HG03571 (cell line): Measurements from ENCODE around the gene TXNL4B.

ENCODE experiments used
- ATAC-seq: cut with Tn5 transposase; IDR thresholded peaks from one replicate; pipeline ENCODE4 v1.9.1; 2021; ENCODE audit not compliant: unreplicated experiment

TXNL4B gene

GRCh38 chr16:72093448-72094265 lies at the start of gene TXNL4B, which contains the start of gene DHX38:
TXNL4B (minus strand) TSS chr16:72093620; CDS start chr16:72090749, 2,871 bp downstream.
DHX38 (plus strand) TSS chr16:72093847; CDS start chr16:72096158, 2,311 bp downstream.
- ATAC-seq: peak; percentile 99

GRCh38 chr16:72142476-72142875 lies 49.1 kb upstream of the TXNL4B start:
- no peak for ATAC-seq

- no peak for ATAC-seq
Observed at GRCh38 chr16:72139908-72140307, 46.5 kb upstream of the TXNL4B start.

- ATAC-seq: no peak
Observed at GRCh38 chr16:72138064-72138572, 44.7 kb upstream of the TXNL4B start.

DNA sequence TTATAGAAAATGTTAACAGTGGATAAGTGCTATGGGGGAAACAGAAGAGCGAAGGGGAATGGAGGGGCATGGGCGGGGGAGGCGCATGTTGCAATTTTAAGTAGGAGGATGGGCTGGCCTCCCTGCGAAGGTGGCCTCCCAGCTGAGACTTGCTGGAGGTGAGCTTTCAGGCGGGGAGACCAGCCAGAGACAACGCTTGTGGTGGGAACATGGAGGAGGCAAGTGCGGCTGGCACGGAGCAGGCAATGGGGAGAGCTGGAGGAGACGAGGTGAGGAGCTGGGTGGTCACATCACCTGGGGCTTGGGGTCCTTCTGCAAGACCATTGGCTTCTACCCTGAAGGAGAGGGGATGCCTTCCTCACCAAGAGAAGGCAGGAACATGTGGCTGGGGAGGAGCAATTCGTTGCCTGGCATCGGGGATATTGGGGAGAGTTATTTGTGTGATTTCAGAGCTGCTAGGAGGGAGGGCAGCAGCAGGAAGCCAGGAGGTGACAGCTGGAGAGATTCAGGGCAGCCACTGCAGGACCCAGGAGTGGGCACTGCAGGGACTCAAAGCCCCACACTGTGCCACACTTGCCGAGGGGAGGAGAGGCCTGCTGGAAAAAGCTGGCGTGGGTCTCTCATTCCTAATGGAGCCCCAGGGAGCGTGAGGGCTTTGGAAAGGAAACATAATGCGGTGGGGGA lies 44.1 kb upstream of the TXNL4B start:
- no peak for ATAC-seq

- ATAC-seq: no peak
Observed at GRCh38 chr16:72134507-72134906, 41.1 kb upstream of the TXNL4B start.

GRCh38 chr16:72132726-72133125 lies 39.3 kb upstream of the TXNL4B start:
- ATAC-seq: no peak

- ATAC-seq: no peak
Observed at GRCh38 chr16:72131036-72131435, 37.6 kb upstream of the TXNL4B start.

DNA sequence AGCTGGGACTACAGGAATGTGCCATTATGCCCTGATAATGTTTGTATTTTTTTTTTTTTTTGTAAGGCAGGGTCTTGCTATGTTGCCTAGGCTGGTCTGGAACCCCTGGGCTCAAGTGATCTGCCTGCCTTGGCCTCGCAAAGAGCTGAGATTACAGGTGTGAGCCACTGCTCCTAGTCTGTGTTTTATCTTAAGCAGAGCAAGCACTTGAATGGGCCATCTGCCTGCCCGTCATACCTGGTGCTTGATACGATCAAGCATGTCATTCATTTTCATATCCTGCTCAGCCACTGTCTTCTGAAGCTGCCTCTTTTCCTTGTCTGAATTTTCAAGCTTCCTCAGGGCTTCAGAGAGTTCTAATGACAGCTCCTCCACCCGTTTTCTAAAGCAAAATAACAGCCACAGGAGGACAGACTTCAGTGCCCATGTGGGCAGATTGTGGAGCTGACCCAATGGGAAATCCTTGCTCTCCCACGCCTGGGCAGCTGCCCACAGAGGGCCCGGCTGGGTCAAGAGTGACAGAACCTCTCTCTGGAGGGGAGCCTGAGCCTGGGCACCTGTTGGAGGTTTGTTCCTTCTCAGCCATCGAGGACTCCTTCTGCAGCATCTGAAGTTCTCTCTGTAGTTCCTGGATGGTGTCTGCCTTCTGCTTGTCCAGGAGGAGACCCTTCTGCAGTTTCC lies 36.7 kb upstream of the TXNL4B start:
- ATAC-seq: no peak

- no peak for ATAC-seq
Observed at GRCh38 chr16:72128701-72129100, 35.3 kb upstream of the TXNL4B start.

- ATAC-seq: no peak
Observed at GRCh38 chr16:72126429-72126765, 33.0 kb upstream of the TXNL4B start.

DNA sequence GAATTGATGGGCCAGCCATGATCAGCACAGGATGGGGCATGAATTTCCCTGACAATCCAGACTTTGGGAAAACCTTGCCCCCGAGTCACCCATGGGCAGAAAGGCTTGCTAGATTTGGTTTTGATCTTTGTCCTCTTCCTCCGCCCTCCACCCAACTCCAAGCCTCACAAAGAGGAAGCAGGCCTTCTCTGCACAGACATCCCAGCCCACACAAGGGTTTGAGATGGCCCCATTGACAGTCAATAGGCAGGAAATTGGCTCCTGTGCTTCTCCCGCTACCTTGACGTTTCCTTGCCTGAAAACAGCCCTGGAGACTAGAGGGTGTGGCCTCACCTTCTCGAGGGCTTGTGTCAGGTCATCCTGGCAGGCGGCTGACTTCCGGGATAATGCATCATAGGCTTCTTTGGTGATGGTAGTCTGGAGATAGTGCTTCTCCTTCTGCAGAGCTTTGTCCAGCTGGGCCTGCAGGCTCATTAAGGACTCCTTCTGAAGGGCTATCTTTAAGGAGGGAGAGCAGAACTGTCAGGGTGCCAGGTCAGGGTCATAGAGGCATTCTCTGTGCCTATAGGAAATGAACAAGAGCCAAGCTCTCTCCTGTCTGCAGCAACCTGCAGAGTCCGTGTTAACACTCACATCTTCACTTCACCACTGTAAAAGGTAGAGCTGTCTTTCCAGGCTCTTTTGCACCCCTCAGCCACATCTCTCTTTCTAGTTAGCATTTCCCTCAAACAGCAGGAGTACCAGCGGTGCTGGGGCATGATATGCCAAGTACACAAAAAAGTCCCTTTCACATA lies 32.4 kb upstream of the TXNL4B start:
- no peak for ATAC-seq

GRCh38 chr16:72124761-72125634 lies 31.6 kb upstream of the TXNL4B start:
- ATAC-seq: no peak

- ATAC-seq: no peak
Observed at GRCh38 chr16:72124148-72124547, 30.7 kb upstream of the TXNL4B start.

DNA sequence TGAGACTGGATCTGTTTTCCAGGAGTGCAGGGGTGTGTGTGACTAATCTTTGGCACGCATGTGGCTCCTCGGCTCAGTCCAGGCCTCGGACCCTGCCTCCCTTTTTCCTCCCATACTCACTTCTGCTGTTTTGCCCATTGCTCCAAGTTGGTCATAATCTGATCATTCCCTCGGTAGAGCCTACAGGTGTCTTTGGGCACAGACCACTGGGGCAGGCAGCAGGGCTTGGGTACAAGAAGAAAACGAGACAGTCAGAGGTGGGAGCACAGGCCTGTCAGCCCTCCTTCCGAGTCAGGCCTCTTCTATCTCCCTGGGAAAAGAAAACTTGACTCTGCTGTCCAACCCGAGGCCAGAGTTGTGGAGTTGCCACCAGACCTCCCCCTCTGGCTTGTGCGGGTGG lies 30.0 kb upstream of the TXNL4B start:
- ATAC-seq: no peak

- ATAC-seq: no peak
Observed at GRCh38 chr16:72122916-72123315, 29.5 kb upstream of the TXNL4B start.

- ATAC-seq: no peak
Observed at GRCh38 chr16:72122308-72122707, 28.9 kb upstream of the TXNL4B start.

GRCh38 chr16:72120026-72120425 lies 26.6 kb upstream of the TXNL4B start:
- ATAC-seq: no peak

- no peak for ATAC-seq
Observed at GRCh38 chr16:72113616-72113945, 20.2 kb upstream of the TXNL4B start.
